Adrenal gland (tissue), 5 donors: ENCODE measurements around the gene ST7.

Source experiments
- CTCF ChIP-seq, 6 experiments: fragments of 450-650 bp in 4 of 6; fragments of 200-600 bp in 2 of 6; sonication (generic) in 1 of 6; IDR thresholded peaks; 1 replicate in 5 of 6; 2 replicates in 1 of 6; pipeline versions ENCODE4 v1.5.1 to v1.8.0; 2016 to 2021; ENCODE audit warnings: antibody characterized with exemption in 6 of 6, mild to moderate bottlenecking in 2 of 6, moderate library complexity in 1 of 6
- POLR2A ChIP-seq, 2 donors: fragments of 450-650 bp; IDR thresholded peaks; one replicate each; pipeline ENCODE4 v1.6.1; 2017; ENCODE audit warnings: antibody characterized with exemption in 2 of 2, mild to moderate bottlenecking in 2 of 2, moderate library complexity in 1 of 2
- donor health status: DM: no; HTN: no; CAD: no.

- no peak for TF ChIP-seq CTCF (IDR thresholded peaks at IDR 0.05)
- TF ChIP-seq POLR2A (IDR thresholded peaks at IDR 0.05) = no peak
These were observed 45.4 kb downstream of the ST7 start for GRCh38 chr7:116998567-116999175.
